Ishikawa (cell line): ENCODE data around the gene TMA16.

Experiments used
- CEBPB ChIP-seq: IDR thresholded peaks from 2 replicates; pipeline ENCODE4 v1.6.1; 2012
- CREB1 ChIP-seq: IDR thresholded peaks from 2 replicates; pipeline ENCODE4 v1.6.1; 2012; ENCODE audit warnings: low read depth
- EGR1 ChIP-seq: IDR thresholded peaks from 2 replicates; pipeline ENCODE4 v1.6.1; 2012
- EP300 ChIP-seq: IDR thresholded peaks from 2 replicates; pipeline ENCODE4 v1.6.1; 2012; ENCODE audit warnings: borderline replicate concordance
- FOXM1 ChIP-seq: IDR thresholded peaks from 2 replicates; pipeline ENCODE4 v1.6.1; 2012; ENCODE audit warnings: low read depth, borderline replicate concordance
- NFIC ChIP-seq: IDR thresholded peaks from 2 replicates; pipeline ENCODE4 v1.6.1; 2012
- RAD21 ChIP-seq: IDR thresholded peaks from 2 replicates; pipeline ENCODE4 v1.6.1; 2012; ENCODE audit warnings: low read depth
- YY1 ChIP-seq: IDR thresholded peaks from 2 replicates; pipeline ENCODE4 v1.6.1; 2012; ENCODE audit warnings: low read depth
- TF ChIP-seq, protein P1 (sequence below): IDR thresholded peaks from 2 replicates; pipeline ENCODE4 v1.6.1; 2012; ENCODE audit warnings: low read depth, mild to moderate bottlenecking

DNA sequence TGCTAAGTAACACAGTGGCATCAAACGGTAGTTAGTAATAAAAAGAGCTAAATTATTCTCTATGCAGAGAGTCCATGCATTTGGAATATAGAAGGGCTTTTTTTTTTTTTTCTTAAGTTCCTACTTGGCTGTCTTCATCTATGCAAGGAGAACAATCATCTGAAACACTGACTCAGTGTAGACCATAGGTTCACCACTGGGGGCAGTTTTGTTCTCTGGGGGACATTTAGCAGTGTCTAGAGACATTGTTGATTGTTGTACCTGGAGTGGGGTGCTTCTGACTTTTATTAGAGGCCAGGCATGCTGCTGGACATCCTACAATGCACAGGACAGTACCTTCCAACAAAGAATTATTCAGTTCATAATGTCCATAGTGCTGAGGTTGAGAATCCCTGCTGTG is 41.2 kb downstream of the TMA16 start:
- TF ChIP-seq RAD21 (no peak), FOXM1 (no peak), EP300 (no peak), NFIC (no peak), CEBPB (no peak), EGR1 (no peak), CREB1 (no peak), YY1 (no peak)
- TF ChIP-seq, protein P1, sequence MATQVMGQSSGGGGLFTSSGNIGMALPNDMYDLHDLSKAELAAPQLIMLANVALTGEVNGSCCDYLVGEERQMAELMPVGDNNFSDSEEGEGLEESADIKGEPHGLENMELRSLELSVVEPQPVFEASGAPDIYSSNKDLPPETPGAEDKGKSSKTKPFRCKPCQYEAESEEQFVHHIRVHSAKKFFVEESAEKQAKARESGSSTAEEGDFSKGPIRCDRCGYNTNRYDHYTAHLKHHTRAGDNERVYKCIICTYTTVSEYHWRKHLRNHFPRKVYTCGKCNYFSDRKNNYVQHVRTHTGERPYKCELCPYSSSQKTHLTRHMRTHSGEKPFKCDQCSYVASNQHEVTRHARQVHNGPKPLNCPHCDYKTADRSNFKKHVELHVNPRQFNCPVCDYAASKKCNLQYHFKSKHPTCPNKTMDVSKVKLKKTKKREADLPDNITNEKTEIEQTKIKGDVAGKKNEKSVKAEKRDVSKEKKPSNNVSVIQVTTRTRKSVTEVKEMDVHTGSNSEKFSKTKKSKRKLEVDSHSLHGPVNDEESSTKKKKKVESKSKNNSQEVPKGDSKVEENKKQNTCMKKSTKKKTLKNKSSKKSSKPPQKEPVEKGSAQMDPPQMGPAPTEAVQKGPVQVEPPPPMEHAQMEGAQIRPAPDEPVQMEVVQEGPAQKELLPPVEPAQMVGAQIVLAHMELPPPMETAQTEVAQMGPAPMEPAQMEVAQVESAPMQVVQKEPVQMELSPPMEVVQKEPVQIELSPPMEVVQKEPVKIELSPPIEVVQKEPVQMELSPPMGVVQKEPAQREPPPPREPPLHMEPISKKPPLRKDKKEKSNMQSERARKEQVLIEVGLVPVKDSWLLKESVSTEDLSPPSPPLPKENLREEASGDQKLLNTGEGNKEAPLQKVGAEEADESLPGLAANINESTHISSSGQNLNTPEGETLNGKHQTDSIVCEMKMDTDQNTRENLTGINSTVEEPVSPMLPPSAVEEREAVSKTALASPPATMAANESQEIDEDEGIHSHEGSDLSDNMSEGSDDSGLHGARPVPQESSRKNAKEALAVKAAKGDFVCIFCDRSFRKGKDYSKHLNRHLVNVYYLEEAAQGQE: no peak
